Dendritic cell treated with granulocyte-macrophage colony-stimulating factor and Interleukin-4, amounts not matched to agents 40 ng/mL and 50 ng/mL, for 4 days (primary cell): ENCODE measurements around the gene GRAMD1A.
"Not testable (repeated sequence)": the region's sequence is repeated elsewhere in the genome, so short reads cannot be mapped to it uniquely, and the experiment has no call there.

ENCODE experiments used
- H3K27ac Mint-ChIP-seq: one replicate; pipeline ENCODE4 v1.8.0; 2022; ENCODE audit warnings: mild to moderate bottlenecking, mixed read lengths
- H3K27me3 Mint-ChIP-seq: one replicate; pipeline ENCODE4 v1.8.0; 2022; ENCODE audit warnings: mild to moderate bottlenecking, mixed read lengths
- H3K36me3 Mint-ChIP-seq: one replicate; pipeline ENCODE4 v1.8.0; 2022; ENCODE audit warnings: low read depth, mixed read lengths
- H3K4me1 Mint-ChIP-seq: one replicate; pipeline ENCODE4 v1.8.0; 2022; ENCODE audit warnings: low read depth, mixed read lengths
- H3K4me3 Mint-ChIP-seq: one replicate; pipeline ENCODE4 v1.8.0; 2022; ENCODE audit warnings: mild to moderate bottlenecking, moderate library complexity, mixed read lengths
- H3K9me3 Mint-ChIP-seq: one replicate; pipeline ENCODE4 v1.8.0; 2022; ENCODE audit warnings: mixed read lengths
- intact Hi-C: fragments of 100-400 bp; cut with micrococcal nuclease; formaldehyde crosslinking; loops from one replicate; pipeline ENCODE4 v1.15.0; 2022

The GRAMD1A gene

GRCh38 chr19:34990578-34991192, 9.4 kb upstream of the GRAMD1A start:
- H3K4me1 Mint-ChIP-seq = peaks cover 38% of the 10 kb centered on the region

DNA sequence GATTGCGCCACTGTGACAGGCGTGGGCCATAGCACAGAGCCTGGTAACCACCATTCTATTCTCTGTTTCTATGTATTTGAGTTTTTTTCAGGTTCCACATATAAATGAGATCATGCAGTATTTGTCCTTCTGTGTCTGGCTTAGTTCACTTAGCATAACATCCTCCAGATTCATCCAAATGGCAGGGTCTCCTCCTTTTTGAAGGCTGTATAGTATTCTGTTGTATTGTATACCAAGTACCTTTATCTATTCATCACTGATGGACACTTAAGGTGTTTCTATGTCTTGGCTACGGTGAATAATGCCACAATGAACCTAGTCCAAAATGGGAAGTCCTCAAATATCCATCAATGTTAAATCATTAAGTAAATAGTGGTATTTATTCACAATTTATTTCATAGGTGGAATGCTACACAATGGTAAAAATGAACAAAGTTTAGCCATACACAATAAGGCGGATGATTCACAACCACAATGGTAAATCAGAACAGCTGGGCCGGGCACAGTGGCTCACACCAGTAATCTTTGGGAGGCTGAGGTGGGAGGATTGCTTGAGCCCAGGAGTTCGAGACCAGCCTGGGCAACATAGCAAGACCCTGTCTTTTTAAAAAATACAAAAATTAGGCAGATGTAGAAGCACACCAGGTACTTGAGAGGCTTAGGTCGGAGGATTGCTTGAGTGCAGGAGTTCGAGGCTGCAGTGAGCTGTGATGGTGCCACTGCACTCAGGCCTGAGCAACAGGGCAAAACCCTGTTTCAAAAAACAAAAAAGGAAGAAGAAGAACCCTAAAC, 8.4 kb upstream of the GRAMD1A start:
- Mint-ChIP-seq H3K4me1 (peaks cover 44% of the 10 kb centered on the region), H3K9me3 (no peaks in the 10 kb centered on the region), H3K4me3 (no peak overlapping the region), H3K36me3 (no peaks in the 10 kb centered on the region), H3K27ac (no peak overlapping the region), H3K27me3 (peaks cover 6% of the 10 kb centered on the region)
- intact Hi-C loops = no loop called here

More at GRCh38 chr19:34990578-34991192, 9.4 kb upstream of the GRAMD1A start:
- Mint-ChIP-seq H3K9me3 (no peaks in the 10 kb centered on the region), H3K36me3 (no peaks in the 10 kb centered on the region), H3K4me3 (no peak overlapping the region), H3K27ac (peak overlapping the region; percentile 28), H3K27me3 (peaks cover 7% of the 10 kb centered on the region)
- intact Hi-C loops = no loop called here

- H3K9me3 Mint-ChIP-seq, H3K4me3 Mint-ChIP-seq, H3K27ac Mint-ChIP-seq, intact Hi-C loops, H3K36me3 Mint-ChIP-seq, H3K27me3 Mint-ChIP-seq: not testable (repeated sequence)
- H3K4me1 Mint-ChIP-seq = peaks cover 53% of the 10 kb centered on the region
Measured at GRCh38 chr19:34992582-34992981, 7.5 kb upstream of the GRAMD1A start.

GRCh38 chr19:34994286-34994642, 5.9 kb upstream of the GRAMD1A start:
- Mint-ChIP-seq H3K4me1 (peaks cover 53% of the 10 kb centered on the region), H3K4me3 (no peak overlapping the region), H3K9me3 (no peaks in the 10 kb centered on the region), H3K27ac (peak overlapping the region; percentile 69), H3K36me3 (no peaks in the 10 kb centered on the region), H3K27me3 (peaks cover 6% of the 10 kb centered on the region)
- intact Hi-C loops = no loop called here

- H3K9me3 Mint-ChIP-seq = no peaks in the 10 kb centered on the region
- H3K4me3 Mint-ChIP-seq = no peak overlapping the region
- H3K27me3 Mint-ChIP-seq = peaks cover 6% of the 10 kb centered on the region
- peak overlapping the region; percentile 30 for H3K27ac Mint-ChIP-seq
- H3K36me3 Mint-ChIP-seq = no peaks in the 10 kb centered on the region
- H3K4me1 Mint-ChIP-seq = peaks cover 58% of the 10 kb centered on the region
- intact Hi-C loops = no loop called here
Measured at GRCh38 chr19:34994643-34995541, 5.2 kb upstream of the GRAMD1A start.

DNA sequence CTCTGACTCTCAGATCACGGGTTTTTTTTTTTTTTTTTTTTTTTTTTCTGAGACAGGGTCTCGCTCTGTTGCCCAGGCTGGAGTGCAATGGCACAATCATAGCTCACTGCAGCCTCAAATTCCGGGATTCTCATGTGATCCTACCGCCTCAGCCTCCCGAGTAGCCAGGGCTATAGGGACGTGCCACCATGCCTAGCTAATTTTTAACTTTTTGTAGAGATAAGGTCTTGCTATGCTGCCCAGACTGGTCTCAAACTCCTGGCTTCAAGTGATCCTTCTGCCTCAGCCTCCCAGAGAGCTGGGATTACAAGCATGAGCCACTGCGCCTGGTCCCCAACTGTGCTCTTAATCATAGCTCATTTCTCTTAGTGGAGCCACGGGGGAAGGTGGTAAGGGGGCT, 4.6 kb upstream of the GRAMD1A start:
- Mint-ChIP-seq H3K27me3 (peaks cover 6% of the 10 kb centered on the region), H3K36me3 (no peaks in the 10 kb centered on the region), H3K4me3 (no peak overlapping the region), H3K9me3 (no peaks in the 10 kb centered on the region), H3K4me1 (peaks cover 55% of the 10 kb centered on the region), H3K27ac (peak overlapping the region; percentile 30)
- intact Hi-C loops = no loop called here

- H3K27me3 Mint-ChIP-seq = peaks cover 6% of the 10 kb centered on the region
- no peaks in the 10 kb centered on the region for H3K9me3 Mint-ChIP-seq
- no peak overlapping the region for H3K27ac Mint-ChIP-seq
- intact Hi-C loops = no loop called here
- H3K4me3 Mint-ChIP-seq = no peak overlapping the region
- peaks cover 16% of the 10 kb centered on the region for H3K36me3 Mint-ChIP-seq
- peaks cover 66% of the 10 kb centered on the region for H3K4me1 Mint-ChIP-seq
Measured at GRCh38 chr19:34997071-34997617, 3.0 kb upstream of the GRAMD1A start.

DNA sequence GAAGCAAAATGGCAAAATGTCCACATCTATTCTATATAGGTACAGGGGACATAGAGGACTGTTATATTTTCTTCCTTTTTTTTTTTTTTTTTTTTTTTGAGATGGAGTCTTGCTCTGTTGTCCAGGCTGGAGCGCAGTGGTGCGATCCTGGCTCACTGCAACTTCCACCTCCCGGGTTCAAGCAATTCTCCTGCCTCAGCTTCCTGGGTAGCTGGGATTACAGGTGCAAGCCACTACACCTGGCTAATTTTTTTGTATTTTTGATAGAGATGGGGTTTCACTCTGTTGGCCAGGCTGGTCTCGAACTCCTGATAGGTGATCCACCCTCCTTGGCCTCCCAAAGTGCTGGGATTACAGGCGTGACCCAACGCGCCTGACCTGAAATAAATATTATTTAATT, 1.9 kb upstream of the GRAMD1A start:
- peaks cover 76% of the 10 kb centered on the region for H3K4me1 Mint-ChIP-seq
- intact Hi-C loops = not testable (repeated sequence)

DNA sequence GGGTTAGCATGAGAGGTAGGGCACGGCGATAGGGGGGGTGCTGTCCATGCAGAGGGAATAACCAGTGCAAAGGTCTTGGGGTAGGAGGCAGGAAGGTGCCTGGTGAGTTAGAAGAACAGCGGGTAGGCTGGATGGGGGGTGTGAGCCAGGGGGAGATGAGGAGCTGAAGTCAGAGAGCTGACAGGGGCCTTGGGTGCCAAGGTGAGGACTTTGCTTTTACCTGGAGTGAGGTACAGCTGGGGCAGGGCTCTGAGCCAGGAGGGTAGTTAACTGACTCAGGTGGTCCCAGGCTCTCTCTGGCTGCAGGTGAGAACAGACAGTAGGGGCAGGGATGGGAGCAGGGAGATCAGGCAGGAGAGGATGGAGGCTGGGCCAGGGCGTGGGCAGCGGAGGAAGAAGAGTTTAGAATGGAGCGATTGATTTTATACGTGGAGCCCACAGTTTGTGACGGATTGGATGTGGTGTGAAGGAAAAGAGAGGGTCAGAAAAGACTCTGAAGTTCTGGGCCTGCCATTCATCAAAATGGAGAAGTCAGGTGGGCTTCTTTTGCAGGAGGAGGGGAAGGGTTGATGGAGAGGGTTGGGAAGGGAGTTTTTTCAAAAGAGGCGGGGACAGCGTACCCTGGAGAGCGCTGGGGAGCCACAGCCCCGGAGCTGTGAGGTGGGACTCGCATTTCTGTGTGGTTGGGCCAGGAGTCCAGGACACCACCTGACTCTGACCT, 1.2 kb upstream of the GRAMD1A start:
- peaks cover 26% of the 10 kb centered on the region for H3K36me3 Mint-ChIP-seq
- intact Hi-C loops = no loop called here
- peak overlapping the region; percentile 96 for H3K4me3 Mint-ChIP-seq
- peaks cover 3% of the 10 kb centered on the region for H3K27me3 Mint-ChIP-seq
- H3K27ac Mint-ChIP-seq = peak overlapping the region; percentile 90
- H3K4me1 Mint-ChIP-seq = peaks cover 81% of the 10 kb centered on the region
- H3K9me3 Mint-ChIP-seq = no peaks in the 10 kb centered on the region

More for the DNA sequence above, 1.9 kb upstream of the GRAMD1A start:
- not testable (repeated sequence) for H3K9me3 Mint-ChIP-seq, H3K27me3 Mint-ChIP-seq, H3K4me3 Mint-ChIP-seq
- Mint-ChIP-seq H3K27ac (peak overlapping the region; percentile 90), H3K36me3 (peaks cover 26% of the 10 kb centered on the region)

DNA sequence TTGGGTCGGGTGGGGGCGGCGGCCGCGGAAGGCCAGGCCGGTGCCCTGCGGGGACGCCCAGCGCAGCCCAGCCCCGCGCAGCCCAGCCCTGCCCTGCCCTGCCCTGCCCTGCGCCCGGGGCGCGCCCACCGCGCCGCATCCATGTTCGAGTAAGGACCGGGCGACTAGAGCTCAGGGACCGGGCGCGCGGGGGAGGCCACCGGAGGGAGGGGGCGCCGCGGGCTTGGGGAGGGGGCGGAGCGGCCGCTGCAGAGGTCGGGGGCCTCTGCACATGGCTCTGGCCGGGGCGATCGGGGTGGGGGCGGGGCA, 169 bp downstream of the GRAMD1A start:
- intact Hi-C loops = no loop called here
- Mint-ChIP-seq H3K27ac (peak overlapping the region; percentile 90), H3K4me1 (peaks cover 81% of the 10 kb centered on the region), H3K27me3 (no peaks in the 10 kb centered on the region), H3K36me3 (peaks cover 38% of the 10 kb centered on the region), H3K9me3 (no peaks in the 10 kb centered on the region), H3K4me3 (peak overlapping the region; percentile 96)

DNA sequence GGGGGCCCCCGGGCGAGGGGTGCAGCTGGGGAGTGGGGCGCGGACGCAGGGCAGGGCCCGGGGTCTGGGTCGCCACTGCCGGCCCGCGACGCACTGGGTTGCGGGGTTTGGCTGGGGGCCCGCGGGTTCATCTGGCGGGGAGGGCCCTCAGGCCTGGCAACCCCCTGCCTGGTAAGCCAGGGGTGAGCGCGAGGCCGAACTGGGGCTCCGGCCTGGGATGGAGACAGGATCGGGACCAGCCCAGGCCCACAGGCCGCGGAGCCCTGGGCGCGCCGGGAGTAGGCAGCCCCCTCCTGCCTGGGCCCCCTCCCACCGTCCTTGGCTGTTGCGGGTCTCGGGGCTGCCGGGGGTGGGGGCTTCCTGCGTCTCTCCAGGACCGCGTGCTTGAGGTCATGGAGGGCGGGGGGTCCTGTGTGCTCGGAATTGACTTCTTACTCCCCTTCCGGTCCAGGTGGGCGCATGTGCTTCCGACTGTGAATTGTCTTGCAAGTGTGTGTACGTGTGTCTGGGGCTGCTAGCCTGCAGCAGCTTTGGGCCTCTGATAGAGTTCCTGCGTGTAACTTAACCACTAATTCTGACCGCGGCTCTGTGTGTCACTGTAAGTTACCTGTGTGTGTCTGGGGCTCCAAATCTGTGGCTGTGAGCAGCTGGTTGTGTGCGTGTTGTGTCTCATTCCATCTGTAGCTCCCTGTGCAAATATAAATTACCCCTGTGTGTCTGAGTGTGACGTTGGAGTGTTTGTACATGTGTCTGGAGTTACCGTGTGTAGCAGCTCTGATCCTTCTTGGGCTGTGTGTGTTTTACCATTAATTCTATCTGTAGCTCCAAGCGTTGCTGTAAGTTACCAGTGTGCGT, 751 bp downstream of the GRAMD1A start:
- Mint-ChIP-seq H3K27me3 (no peaks in the 10 kb centered on the region), H3K27ac (peak overlapping the region; percentile 90), H3K36me3 (peaks cover 43% of the 10 kb centered on the region)

DNA sequence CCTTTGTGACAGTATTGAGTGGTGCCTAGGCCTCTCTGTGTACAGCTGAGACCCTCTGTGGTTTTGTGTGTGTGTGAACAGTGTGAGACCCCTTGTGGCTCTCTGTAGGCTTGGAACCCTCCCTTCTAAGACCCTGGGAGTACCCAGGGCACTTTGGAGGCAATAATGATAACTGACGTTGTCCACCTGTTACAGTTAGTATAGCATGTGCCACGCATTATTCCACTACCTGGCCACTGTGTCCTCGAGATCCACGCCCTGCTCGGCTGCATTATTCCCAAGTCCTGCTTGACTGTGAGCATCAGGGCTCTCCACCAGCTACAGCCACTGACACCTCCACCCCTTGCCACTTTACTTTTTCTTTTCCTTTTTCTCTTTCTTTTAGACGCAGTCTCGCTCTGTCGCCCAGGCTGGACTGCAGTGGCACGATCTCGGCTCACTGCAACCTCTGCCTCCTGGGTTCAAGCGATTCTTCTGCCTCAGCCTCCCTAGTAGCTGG, 2.0 kb downstream of the GRAMD1A start:
- H3K27ac Mint-ChIP-seq = peak overlapping the region; percentile 90
- intact Hi-C loops = no loop called here
- H3K4me3 Mint-ChIP-seq = peak overlapping the region; percentile 96
- H3K4me1 Mint-ChIP-seq = peaks cover 68% of the 10 kb centered on the region
- H3K27me3 Mint-ChIP-seq = no peaks in the 10 kb centered on the region
- H3K9me3 Mint-ChIP-seq = no peaks in the 10 kb centered on the region
- H3K36me3 Mint-ChIP-seq = peaks cover 55% of the 10 kb centered on the region

More for the DNA sequence above, 751 bp downstream of the GRAMD1A start:
- Mint-ChIP-seq H3K4me3 (peak overlapping the region; percentile 96), H3K4me1 (peaks cover 80% of the 10 kb centered on the region), H3K9me3 (no peaks in the 10 kb centered on the region)
- intact Hi-C loops = no loop called here
